ENCODE measurements around the gene FOXE3. TPM values are rescaled to one million over a fixed set of nuclear protein-coding genes. Genes with fewer than 3 reads are reported as not detected.

The FOXE3 gene
- total RNA-seq, 1 experiment from 2014 or later = 0.15 TPM

GRCh38 chr1:47444297-47444561 lies 28.1 kb downstream of the FOXE3 start:
- Histone ChIP-seq H4K20me1 (ENCODE audit: control insufficient read depth, insufficient read depth, insufficient read length) (no peaks in the 10 kb centered on the region), H2BK120ac (ENCODE audit: low read depth, low read length, poor library complexity, severe bottlenecking) (no peak overlapping the region), H3K79me2 (ENCODE audit: insufficient read depth, low read length) (no peaks in the 10 kb centered on the region), H2BK15ac (ENCODE audit: low read depth, low read length) (no peak overlapping the region), H2BK20ac (ENCODE audit: low read depth, low read length, poor library complexity, severe bottlenecking) (no peak overlapping the region), H3T11ph (ENCODE audit: low read length) (no peak overlapping the region), H3K27me3 (ENCODE audit: insufficient read depth, low read length) (peaks cover 96% of the 10 kb centered on the region), H3K9ac (ENCODE audit: extremely low read depth, insufficient read length, low read length) (no peak overlapping the region), H3K79me1 (ENCODE audit: insufficient read depth, low read depth, low read length, poor library complexity, severe bottlenecking) (no peaks in the 10 kb centered on the region), H3K23ac (ENCODE audit: insufficient read length, low read depth, low read length) (no peak overlapping the region), H3K4me1 (ENCODE audit: insufficient read depth, low read length) (peaks cover 6% of the 10 kb centered on the region; the same call in 1 of the 2 replicates), H3K56ac (ENCODE audit: insufficient read length, low read depth, low read length) (no peak overlapping the region), H3K14ac (ENCODE audit: insufficient read depth, low read length) (no peak overlapping the region), H3K27ac (ENCODE audit: insufficient read length, low read depth, low read length) (no peak overlapping the region), H2BK12ac (ENCODE audit: insufficient read length, low read depth, low read length) (no peak overlapping the region), H4K5ac (ENCODE audit: insufficient read length, low read depth, low read length) (no peak overlapping the region), H3K18ac (ENCODE audit: insufficient read length, low read depth, low read length) (no peak overlapping the region), H2AK5ac (ENCODE audit: insufficient read length, low read length) (no peak overlapping the region), H4K91ac (ENCODE audit: insufficient read length, low read depth, low read length) (no peak overlapping the region), H3K23me2 (ENCODE audit: insufficient read length, low read depth, low read length, poor library complexity, severe bottlenecking) (peaks cover 11% of the 10 kb centered on the region), H3K4me2 (ENCODE audit: insufficient read depth, insufficient read length, low read length) (peak overlapping the region; percentile 71), H4K8ac (replicated peaks; ENCODE audit: insufficient read length, low read depth, low read length) (no peak overlapping the region), H2AFZ (ENCODE audit: low read length) (no peak overlapping the region), H3K4ac (ENCODE audit: low read depth, low read length) (no peak overlapping the region), H2BK5ac (ENCODE audit: insufficient read length, low read length) (no peak overlapping the region), H3K9me3 (ENCODE audit: control insufficient read depth, low read depth, low read length) (no peaks in the 10 kb centered on the region)
- H3K27me3 Mint-ChIP-seq (ENCODE audit: low read depth) = no peaks in the 10 kb centered on the region
- no peak for DNase-seq
- TF ChIP-seq, protein P1, sequence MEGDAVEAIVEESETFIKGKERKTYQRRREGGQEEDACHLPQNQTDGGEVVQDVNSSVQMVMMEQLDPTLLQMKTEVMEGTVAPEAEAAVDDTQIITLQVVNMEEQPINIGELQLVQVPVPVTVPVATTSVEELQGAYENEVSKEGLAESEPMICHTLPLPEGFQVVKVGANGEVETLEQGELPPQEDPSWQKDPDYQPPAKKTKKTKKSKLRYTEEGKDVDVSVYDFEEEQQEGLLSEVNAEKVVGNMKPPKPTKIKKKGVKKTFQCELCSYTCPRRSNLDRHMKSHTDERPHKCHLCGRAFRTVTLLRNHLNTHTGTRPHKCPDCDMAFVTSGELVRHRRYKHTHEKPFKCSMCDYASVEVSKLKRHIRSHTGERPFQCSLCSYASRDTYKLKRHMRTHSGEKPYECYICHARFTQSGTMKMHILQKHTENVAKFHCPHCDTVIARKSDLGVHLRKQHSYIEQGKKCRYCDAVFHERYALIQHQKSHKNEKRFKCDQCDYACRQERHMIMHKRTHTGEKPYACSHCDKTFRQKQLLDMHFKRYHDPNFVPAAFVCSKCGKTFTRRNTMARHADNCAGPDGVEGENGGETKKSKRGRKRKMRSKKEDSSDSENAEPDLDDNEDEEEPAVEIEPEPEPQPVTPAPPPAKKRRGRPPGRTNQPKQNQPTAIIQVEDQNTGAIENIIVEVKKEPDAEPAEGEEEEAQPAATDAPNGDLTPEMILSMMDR (conservative IDR thresholded peaks at IDR 0.05) = no peak
- no peaks in the 10 kb centered on the region; a peak in 1 of 7 replicates for H3K36me3 Mint-ChIP-seq (ENCODE audit: insufficient read depth in 1 of 3, low read depth in 3 of 3)
- no peak overlapping the region for H3K27ac Mint-ChIP-seq
- no CpG with 5 or more reads among the region's 15 CpGs for WGBS (ENCODE audit: extremely low coverage, insufficient read length, low lambda C conversion rate)
- H3K9me3 Mint-ChIP-seq = peaks cover 0 to 10% of the 10 kb centered on the region in 2 experiments; a peak in 2 of 5 replicates
- peaks cover 27 to 37% of the 10 kb centered on the region in 2 experiments for H3K4me1 Mint-ChIP-seq
- peak overlapping the region; percentile 28 to 72; a peak in 4 of 5 replicates for H3K4me3 Mint-ChIP-seq
